Endothelial cell of umbilical vein (primary cell): ENCODE measurements around the gene ADGRG7. TPM values are rescaled to one million over a fixed set of nuclear protein-coding genes. Genes with fewer than 3 reads are reported as not detected.

Source experiments
- BruUV-seq: library from RNA; stranded (reverse); fragments of 400-500 nt; replicated peaks from 2 replicates; lab custom pipeline; 2021; lab: Mats Ljungman, UMichigan
- CTCF ChIA-PET: fragments of 300-600, 350-600 bp; sonication (Branson Sonifier 250); formaldehyde crosslinking; loops from one replicate; lab custom pipeline; 2021; ENCODE audit warnings: antibody characterized with exemption, inconsistent platforms; lab: Charles Lee
- POLR2A ChIA-PET: fragments of 300-600, 350-600 bp; sonication (Branson Sonifier 250); formaldehyde crosslinking; loops from one replicate; lab custom pipeline; 2021; ENCODE audit warnings: antibody characterized with exemption, inconsistent platforms; lab: Charles Lee
- DNase-seq: peaks from one replicate; pipeline ENCODE4 v3.0.0-alpha.2; 2011; ENCODE audit warnings: low read depth, low spot score
- FAIRE-seq: peaks from 2 replicates; lab custom pipeline; 2011; peaks lifted over from hg19 to GRCh38; lab: Jason Lieb, UNC
- H2AFZ ChIP-seq: 2 replicates; pipeline ENCODE4 v1.6.0; 2012; ENCODE audit warnings: low read depth, low read length, control low read depth, inconsistent platforms
- H3K27ac ChIP-seq: 2 replicates; pipeline ENCODE4 v1.5.1; 2011; ENCODE audit warnings: low read depth, mild to moderate bottlenecking, control low read depth, low read length, moderate library complexity; ENCODE audit not compliant: insufficient read depth
- H3K27me3 ChIP-seq, 2 experiments: 2 replicates each; pipeline versions ENCODE4 v1.6.0 to v1.6.1; 2011; ENCODE audit warnings: low read length in 2 of 2, mixed read lengths in 1 of 2; ENCODE audit not compliant: control insufficient read depth in 2 of 2, insufficient read depth in 2 of 2
- H3K36me3 ChIP-seq, 2 experiments: 2 replicates in 1 of 2; 3 replicates in 1 of 2; pipeline ENCODE4 v1.5.1; 2011; ENCODE audit warnings: low read length in 2 of 2, mild to moderate bottlenecking in 1 of 2, moderate library complexity in 1 of 2; ENCODE audit not compliant: control insufficient read depth in 2 of 2, insufficient read depth in 2 of 2; ENCODE audit errors: extremely low read depth in 1 of 2
- H3K4me1 ChIP-seq: 3 replicates; pipeline ENCODE4 v1.5.1; 2011; ENCODE audit warnings: mild to moderate bottlenecking, low read length; ENCODE audit not compliant: control insufficient read depth, insufficient read depth; ENCODE audit errors: extremely low read depth
- H3K4me2 ChIP-seq: 2 replicates; pipeline ENCODE4 v1.6.1; 2011; ENCODE audit warnings: low read length, control low read depth, mixed read lengths; ENCODE audit not compliant: insufficient read depth
- H3K4me3 ChIP-seq, 3 experiments: fragments of 200-600 bp in 1 of 3; sonication (generic), shearing (Covaris generic) in 1 of 3; replicated peaks in 1 of 3; 2 replicates each; pipeline ENCODE4 v1.5.1; 2011 to 2016; ENCODE audit warnings: control low read depth in 3 of 3, low read length in 3 of 3, mild to moderate bottlenecking in 2 of 3, inconsistent platforms in 1 of 3, low read depth in 1 of 3, moderate library complexity in 1 of 3; ENCODE audit not compliant: insufficient read depth in 1 of 3
- H3K79me2 ChIP-seq: 2 replicates; pipeline ENCODE4 v1.6.0; 2012; ENCODE audit warnings: low read length, inconsistent platforms; ENCODE audit not compliant: control insufficient read depth, insufficient read depth
- H3K9ac ChIP-seq: replicated peaks from 2 replicates; pipeline ENCODE3; 2011; ENCODE audit warnings: low read length, control low read depth; ENCODE audit not compliant: insufficient read depth; ENCODE audit errors: extremely low read depth
- H3K9me1 ChIP-seq: replicated peaks from 3 replicates; pipeline ENCODE4 v1.6.0; 2011; ENCODE audit warnings: mild to moderate bottlenecking, low read length; ENCODE audit not compliant: control insufficient read depth, insufficient read depth; ENCODE audit errors: extremely low read depth
- H3K9me3 ChIP-seq: replicated peaks from 2 replicates; pipeline ENCODE4 v1.5.1; 2012; ENCODE audit warnings: low read length, inconsistent platforms; ENCODE audit not compliant: control insufficient read depth, insufficient read depth
- H4K20me1 ChIP-seq: replicated peaks from 2 replicates; pipeline ENCODE3; 2011; ENCODE audit warnings: mild to moderate bottlenecking, low read length; ENCODE audit not compliant: control insufficient read depth, insufficient read depth; ENCODE audit errors: extremely low read depth
- CTCF ChIP-seq, 2 donors: IDR thresholded peaks; 1 replicate in 1 of 2; 2 replicates in 1 of 2; pipeline ENCODE4 v1.5.1; 2011; ENCODE audit warnings: low read length in 2 of 2, mild to moderate bottlenecking in 2 of 2, moderate library complexity in 2 of 2, control low read depth in 1 of 2, inconsistent platforms in 1 of 2, low read depth in 1 of 2; ENCODE audit not compliant: insufficient read depth in 1 of 2; ENCODE audit errors: extremely low read depth in 1 of 2
- EZH2 ChIP-seq: IDR thresholded peaks from 2 replicates; pipeline ENCODE4 v1.6.1; 2012; ENCODE audit warnings: borderline replicate concordance, low read depth, mild to moderate bottlenecking, moderate library complexity, low read length, inconsistent platforms; ENCODE audit not compliant: severe bottlenecking
- FOS ChIP-seq: IDR thresholded peaks from 2 replicates; pipeline ENCODE4 v1.6.1; 2011; ENCODE audit warnings: mild to moderate bottlenecking, low read length, moderate library complexity, borderline replicate concordance; ENCODE audit not compliant: insufficient read depth
- GATA2 ChIP-seq: IDR thresholded peaks from 2 replicates; pipeline ENCODE4 v1.7.0; 2011; ENCODE audit warnings: low read depth, mild to moderate bottlenecking, moderate library complexity, mixed read lengths, low read length; ENCODE audit not compliant: insufficient read length, insufficient read depth
- JUN ChIP-seq: IDR thresholded peaks from 2 replicates; pipeline ENCODE4 v1.6.1; 2011; ENCODE audit warnings: borderline replicate concordance, low read depth; ENCODE audit not compliant: insufficient read length, insufficient read depth
- MYC ChIP-seq: IDR thresholded peaks from one replicate; pipeline ENCODE4 v1.6.1; 2011; ENCODE audit warnings: mild to moderate bottlenecking, low read depth, low read length
- POLR2A ChIP-seq: IDR thresholded peaks from 2 replicates; pipeline ENCODE4 v1.6.1; 2012; ENCODE audit warnings: low read depth, mild to moderate bottlenecking, control low read depth, low read length
- POLR2AphosphoS5 ChIP-seq: IDR thresholded peaks from 2 replicates; pipeline ENCODE4 v1.6.1; 2012; ENCODE audit warnings: low read depth, mild to moderate bottlenecking, control low read depth, low read length, moderate library complexity; ENCODE audit not compliant: insufficient read depth
- dilution Hi-C: fragments of 300-500 bp; cut with MboI; formaldehyde crosslinking; loops from one replicate; pipeline ENCODE4 v1.15.0; 2019; ENCODE audit warnings: low sequenced_read_pairs; ENCODE audit not compliant: extremely low pct_ligation_motif_present
- intact Hi-C: fragments of 100-400 bp; cut with micrococcal nuclease; formaldehyde crosslinking; loops from one replicate; pipeline ENCODE4 v1.10.0; 2022
- polyA plus RNA-seq, 4 experiments: library from polyadenylated mRNA; depleted of rRNA in 3 of 4; stranded (reverse) in 3 of 4; unstranded in 1 of 4; fragments of >200 nt; gene quantifications; 2 replicates each; pipeline versions ENCODE4 v1.2.1 to v1.2.3, GENCODE V29; 2011 to 2012; ENCODE audit warnings: missing spikeins in 1 of 4
- total RNA-seq: library from RNA; stranded (reverse); gene quantifications from 2 replicates; pipeline ENCODE4 v1.2.3, GENCODE V29; 2021
- TF ChIP-seq, protein P1 (sequence below): IDR thresholded peaks from 2 replicates; pipeline ENCODE4 v1.6.1; 2011; ENCODE audit not compliant: insufficient read depth, insufficient read length

ADGRG7 gene
- total and polyA plus RNA-seq, 2 donors (not counting 3 experiments of a cell fraction or from before 2014, with no cell fraction given) = not detected

GRCh38 chr3:100560426-100560825, 49.0 kb upstream of the ADGRG7 start:
- no peak for FAIRE-seq
- TF ChIP-seq JUN (no peak), CTCF (IDR thresholded peaks at IDR 0.05; ENCODE audit: extremely low read depth in 1 of 2, insufficient read depth in 1 of 2, low read depth in 1 of 2, low read length in 2 of 2) (no peak), POLR2A (no peak), GATA2 (no peak), MYC (no peak), POLR2AphosphoS5 (no peak), EZH2 (no peak), FOS (no peak)
- TF ChIP-seq, protein P1, sequence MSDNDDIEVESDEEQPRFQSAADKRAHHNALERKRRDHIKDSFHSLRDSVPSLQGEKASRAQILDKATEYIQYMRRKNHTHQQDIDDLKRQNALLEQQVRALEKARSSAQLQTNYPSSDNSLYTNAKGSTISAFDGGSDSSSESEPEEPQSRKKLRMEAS = no peak
- no peaks in the 10 kb centered on the region for H3K9me3 ChIP-seq
- CTCF ChIA-PET = no interaction called here
- dilution Hi-C loops (no loop called here), intact Hi-C loops (no loop called here)
- BruUV-seq = no TSS peak
- H3K4me3 ChIP-seq = no peak overlapping the region
- no peaks in the 10 kb centered on the region for H3K27me3 ChIP-seq
- no peak overlapping the region for H3K9ac ChIP-seq
- no peaks in the 10 kb centered on the region for H4K20me1 ChIP-seq
- DNase-seq = no peak
- POLR2A ChIA-PET = no interaction called here
- no peak overlapping the region for H3K4me2 ChIP-seq
- H2AFZ ChIP-seq = no peak overlapping the region
- H3K79me2 ChIP-seq = no peaks in the 10 kb centered on the region
- H3K36me3 ChIP-seq = no peaks in the 10 kb centered on the region
- H3K27ac ChIP-seq = no peak overlapping the region
- H3K4me1 ChIP-seq = peaks cover 5% of the 10 kb centered on the region
- H3K9me1 ChIP-seq = no peaks in the 10 kb centered on the region
